Liver (tissue), 9 donors: ENCODE results near the gene MYRF. TPM values are rescaled to one million over a fixed set of nuclear protein-coding genes. Genes with fewer than 3 reads are reported as not detected.

ENCODE experiments used
- DNase-seq: peaks from one replicate; pipeline ENCODE4 v3.0.0-alpha.2; 2017; ENCODE audit warnings: low spot score
- H3K27ac ChIP-seq, 2 donors: one replicate each; pipeline ENCODE4 v1.7.0; 2013; ENCODE audit warnings: inconsistent platforms in 2 of 2, low read length in 2 of 2, control low read depth in 1 of 2, low read depth in 1 of 2, mild to moderate bottlenecking in 1 of 2
- H3K27me3 ChIP-seq, 4 donors: one replicate each; pipeline versions ENCODE4 v1.6.1 to v1.7.0; 2013; ENCODE audit warnings: low read length in 3 of 4, inconsistent platforms in 1 of 4, mild to moderate bottlenecking in 1 of 4, moderate library complexity in 1 of 4; ENCODE audit not compliant: control insufficient read depth in 4 of 4, insufficient read depth in 4 of 4
- H3K36me3 ChIP-seq, 4 donors: one replicate each; pipeline versions ENCODE4 v1.6.1 to v1.7.0; 2013; ENCODE audit warnings: low read length in 3 of 4, mild to moderate bottlenecking in 3 of 4, low read depth in 1 of 4, moderate library complexity in 1 of 4; ENCODE audit not compliant: control insufficient read depth in 4 of 4, insufficient read depth in 3 of 4
- H3K4me1 ChIP-seq, 4 donors: one replicate each; pipeline versions ENCODE4 v1.6.1 to v1.7.0; 2013; ENCODE audit warnings: low read length in 3 of 4, mild to moderate bottlenecking in 3 of 4, moderate library complexity in 1 of 4; ENCODE audit not compliant: control insufficient read depth in 4 of 4, insufficient read depth in 4 of 4
- H3K4me3 ChIP-seq, 3 donors: one replicate each; pipeline versions ENCODE4 v1.6.1 to v1.7.0; 2013; ENCODE audit warnings: low read length in 3 of 3, control low read depth in 1 of 3, low read depth in 1 of 3, mild to moderate bottlenecking in 1 of 3
- H3K9ac ChIP-seq, 2 donors: one replicate each; pipeline ENCODE4 v1.7.0; 2013; ENCODE audit warnings: low read length in 2 of 2, mild to moderate bottlenecking in 2 of 2, moderate library complexity in 2 of 2, control low read depth in 1 of 2, low read depth in 1 of 2
- H3K9me3 ChIP-seq, 4 donors: one replicate each; pipeline versions ENCODE4 v1.6.1 to v1.7.0; 2013; ENCODE audit warnings: low read length in 3 of 4; ENCODE audit not compliant: control insufficient read depth in 4 of 4
- ATF3 ChIP-seq: IDR thresholded peaks from 2 replicates; pipeline ENCODE4 v1.6.1; 2016; ENCODE audit warnings: antibody characterized with exemption
- EGR1 ChIP-seq, 2 donors: IDR thresholded peaks; 2 replicates each; pipeline ENCODE4 v1.6.1; 2016 to 2018; ENCODE audit warnings: antibody characterized with exemption in 2 of 2, low read depth in 2 of 2
- FOXA1 ChIP-seq: IDR thresholded peaks from 2 replicates; pipeline ENCODE4 v1.6.1; 2016; ENCODE audit warnings: antibody characterized with exemption
- FOXA2 ChIP-seq: IDR thresholded peaks from 2 replicates; pipeline ENCODE4 v1.6.1; 2016; ENCODE audit warnings: antibody characterized with exemption
- GABPA ChIP-seq, 2 donors: IDR thresholded peaks in 1 of 2; conservative IDR thresholded peaks in 1 of 2; 2 replicates each; pipeline ENCODE4 v1.6.1; 2016; ENCODE audit warnings: antibody characterized with exemption in 2 of 2, mild to moderate bottlenecking in 1 of 2, moderate library complexity in 1 of 2
- HNF4A ChIP-seq, 2 donors: conservative IDR thresholded peaks; 2 replicates each; pipeline ENCODE4 v1.6.1; 2016; ENCODE audit warnings: antibody characterized with exemption in 2 of 2, mild to moderate bottlenecking in 2 of 2
- HNF4G ChIP-seq: IDR thresholded peaks from 2 replicates; pipeline ENCODE4 v1.6.1; 2016; ENCODE audit warnings: antibody characterized with exemption
- JUND ChIP-seq, 2 donors: IDR thresholded peaks; 2 replicates each; pipeline ENCODE4 v1.6.1; 2016; ENCODE audit warnings: antibody characterized with exemption in 2 of 2
- NR2F2 ChIP-seq: IDR thresholded peaks from 2 replicates; pipeline ENCODE4 v1.6.1; 2016; ENCODE audit warnings: antibody characterized with exemption
- RAD21 ChIP-seq, 2 donors: IDR thresholded peaks; 2 replicates each; pipeline ENCODE4 v1.6.1; 2016; ENCODE audit warnings: antibody characterized with exemption in 2 of 2, mild to moderate bottlenecking in 2 of 2
- REST ChIP-seq: IDR thresholded peaks from 2 replicates; pipeline ENCODE4 v1.6.1; 2016; ENCODE audit warnings: antibody characterized with exemption, mild to moderate bottlenecking
- RXRA ChIP-seq, 2 donors: IDR thresholded peaks; 2 replicates each; pipeline ENCODE4 v1.6.1; 2017 to 2018; ENCODE audit warnings: antibody characterized with exemption in 2 of 2, mild to moderate bottlenecking in 1 of 2
- SP1 ChIP-seq: IDR thresholded peaks from 2 replicates; pipeline ENCODE4 v1.6.1; 2018; ENCODE audit warnings: antibody characterized with exemption, mild to moderate bottlenecking
- TAF1 ChIP-seq: conservative IDR thresholded peaks from 2 replicates; pipeline ENCODE4 v1.6.1; 2016; ENCODE audit warnings: antibody characterized with exemption, mild to moderate bottlenecking
- YY1 ChIP-seq: IDR thresholded peaks from 2 replicates; pipeline ENCODE4 v1.6.1; 2016; ENCODE audit warnings: antibody characterized with exemption, mild to moderate bottlenecking
- WGBS: extraction: QIAGEN DNeasy Blood & Tissue Kit; methylation state at CpG from one replicate; pipeline ENCODE4 v1.1.7; 2013; 5-methylcytosine and 5-hydroxymethylcytosine counted together
- polyA plus RNA-seq, 2 donors: library from polyadenylated mRNA; stranded (reverse) in 1 of 2; unstranded in 1 of 2; fragments of 200-250 nt in 1 of 2; fragments of >200 nt in 1 of 2; fragmentation: Nextera tagmentation in 1 of 2; extraction: Ambion mirVana in 1 of 2; gene quantifications; one replicate each; pipeline versions ENCODE4 v1.2.1 to v1.2.3, GENCODE V29; 2013 to 2015
- total RNA-seq, 2 donors: library from RNA; depleted of rRNA; stranded (reverse); fragments of >200 nt; gene quantifications; one replicate each; pipeline ENCODE4 v1.2.3, GENCODE V29; 2014
- TF ChIP-seq, protein P1 (sequence below): IDR thresholded peaks from 2 replicates; pipeline ENCODE4 v1.6.1; 2016; ENCODE audit warnings: antibody characterized with exemption
- TF ChIP-seq, protein P2 (sequence below): fragments of 150-350 bp; IDR thresholded peaks from 2 replicates; pipeline ENCODE4 v1.5.1; 2017; ENCODE audit warnings: improper control_type of control experiment, low read depth, low read length; ENCODE audit not compliant: missing input control
- TF ChIP-seq, protein P3 (sequence below): IDR thresholded peaks from 2 replicates; pipeline ENCODE4 v1.6.1; 2016; ENCODE audit warnings: antibody characterized with exemption
- donor health status: healthy.
- donor health status: healthy.
- donor health status: healthy.
- donor health status: healthy.
- donor health status: healthy.

MYRF gene
- total and polyA plus RNA-seq, 4 donors, result 3.5 to 6.5 (median 4.4) TPM

- Histone ChIP-seq H3K27ac (peak overlapping the region; percentile 13 to 74), H3K4me3 (no peak overlapping the region), H3K4me1 (peaks cover 18 to 58% (median 41%) of the 10 kb centered on the region in 4 donors), H3K9me3 (no peaks in the 10 kb centered on the region), H3K27me3 (no peaks in the 10 kb centered on the region), H3K9ac (no peak overlapping the region), H3K36me3 (no peaks in the 10 kb centered on the region)
- WGBS, result 67% methylated on average over 11 of the region's 11 CpGs
- TF ChIP-seq RXRA (IDR thresholded peaks at IDR 0.05), result peak; percentile 8 to 39
- no peak for TF ChIP-seq NR2F2
- DNase-seq, result no peak
These were observed 16.1 kb downstream of the MYRF start for GRCh38 chr11:61768376-61769076.

GRCh38 chr11:61769169-61769920 is 16.9 kb downstream of the MYRF start:
- no peak overlapping the region for H3K9ac ChIP-seq
- WGBS, result 76% methylated on average over 33 of the region's 33 CpGs

More at GRCh38 chr11:61769169-61769920, 16.9 kb downstream of the MYRF start:
- Histone ChIP-seq H3K9me3 (no peaks in the 10 kb centered on the region), H3K27me3 (no peaks in the 10 kb centered on the region), H3K4me1 (peaks cover 16 to 55% (median 40%) of the 10 kb centered on the region in 4 donors), H3K4me3 (no peak overlapping the region), H3K36me3 (no peaks in the 10 kb centered on the region), H3K27ac (peak overlapping the region; percentile 13 to 74)
- DNase-seq, result no peak
- TF ChIP-seq FOXA1, result no peak
- TF ChIP-seq TAF1, result no peak
- TF ChIP-seq NR2F2, result no peak
- no peak for TF ChIP-seq RXRA (IDR thresholded peaks at IDR 0.05)
- no peak for TF ChIP-seq HNF4G
- TF ChIP-seq FOXA2, result no peak
- TF ChIP-seq, protein P1, sequence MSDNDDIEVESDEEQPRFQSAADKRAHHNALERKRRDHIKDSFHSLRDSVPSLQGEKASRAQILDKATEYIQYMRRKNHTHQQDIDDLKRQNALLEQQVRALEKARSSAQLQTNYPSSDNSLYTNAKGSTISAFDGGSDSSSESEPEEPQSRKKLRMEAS, result no peak
- TF ChIP-seq SP1, result no peak
- TF ChIP-seq JUND (IDR thresholded peaks at IDR 0.05), result no peak
- no peak for TF ChIP-seq REST
- TF ChIP-seq HNF4A (conservative IDR thresholded peaks at IDR 0.05), result no peak
- no peak for TF ChIP-seq EGR1 (IDR thresholded peaks at IDR 0.05; ENCODE audit: low read depth in 2 of 2)
- no peak for TF ChIP-seq GABPA (IDR thresholded peaks at IDR 0.05 in 1 of 2, conservative IDR thresholded peaks at IDR 0.05 in 1 of 2)
- no peak for TF ChIP-seq RAD21 (IDR thresholded peaks at IDR 0.05)
- TF ChIP-seq ATF3, result no peak
- TF ChIP-seq, protein P2, sequence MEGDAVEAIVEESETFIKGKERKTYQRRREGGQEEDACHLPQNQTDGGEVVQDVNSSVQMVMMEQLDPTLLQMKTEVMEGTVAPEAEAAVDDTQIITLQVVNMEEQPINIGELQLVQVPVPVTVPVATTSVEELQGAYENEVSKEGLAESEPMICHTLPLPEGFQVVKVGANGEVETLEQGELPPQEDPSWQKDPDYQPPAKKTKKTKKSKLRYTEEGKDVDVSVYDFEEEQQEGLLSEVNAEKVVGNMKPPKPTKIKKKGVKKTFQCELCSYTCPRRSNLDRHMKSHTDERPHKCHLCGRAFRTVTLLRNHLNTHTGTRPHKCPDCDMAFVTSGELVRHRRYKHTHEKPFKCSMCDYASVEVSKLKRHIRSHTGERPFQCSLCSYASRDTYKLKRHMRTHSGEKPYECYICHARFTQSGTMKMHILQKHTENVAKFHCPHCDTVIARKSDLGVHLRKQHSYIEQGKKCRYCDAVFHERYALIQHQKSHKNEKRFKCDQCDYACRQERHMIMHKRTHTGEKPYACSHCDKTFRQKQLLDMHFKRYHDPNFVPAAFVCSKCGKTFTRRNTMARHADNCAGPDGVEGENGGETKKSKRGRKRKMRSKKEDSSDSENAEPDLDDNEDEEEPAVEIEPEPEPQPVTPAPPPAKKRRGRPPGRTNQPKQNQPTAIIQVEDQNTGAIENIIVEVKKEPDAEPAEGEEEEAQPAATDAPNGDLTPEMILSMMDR, result no peak
- TF ChIP-seq, protein P3, sequence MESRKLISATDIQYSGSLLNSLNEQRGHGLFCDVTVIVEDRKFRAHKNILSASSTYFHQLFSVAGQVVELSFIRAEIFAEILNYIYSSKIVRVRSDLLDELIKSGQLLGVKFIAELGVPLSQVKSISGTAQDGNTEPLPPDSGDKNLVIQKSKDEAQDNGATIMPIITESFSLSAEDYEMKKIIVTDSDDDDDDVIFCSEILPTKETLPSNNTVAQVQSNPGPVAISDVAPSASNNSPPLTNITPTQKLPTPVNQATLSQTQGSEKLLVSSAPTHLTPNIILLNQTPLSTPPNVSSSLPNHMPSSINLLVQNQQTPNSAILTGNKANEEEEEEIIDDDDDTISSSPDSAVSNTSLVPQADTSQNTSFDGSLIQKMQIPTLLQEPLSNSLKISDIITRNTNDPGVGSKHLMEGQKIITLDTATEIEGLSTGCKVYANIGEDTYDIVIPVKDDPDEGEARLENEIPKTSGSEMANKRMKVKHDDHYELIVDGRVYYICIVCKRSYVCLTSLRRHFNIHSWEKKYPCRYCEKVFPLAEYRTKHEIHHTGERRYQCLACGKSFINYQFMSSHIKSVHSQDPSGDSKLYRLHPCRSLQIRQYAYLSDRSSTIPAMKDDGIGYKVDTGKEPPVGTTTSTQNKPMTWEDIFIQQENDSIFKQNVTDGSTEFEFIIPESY, result no peak
- no peak for TF ChIP-seq YY1
